ENCODE results near the gene RIMKLB.

RIMKLB gene

GRCh38 chr12:8697476-8698131, at the start of gene RIMKLB:
Gene RIMKLB (plus strand): TSS chr12:8697991. CDS start chr12:8713867, 15,876 bp downstream.
- WGBS (ENCODE audit: insufficient coverage, insufficient read length) = no CpG with 5 or more reads among the region's 88 CpGs
- no peaks in the 10 kb centered on the region for H3K27me3 ChIP-seq (ENCODE audit: control insufficient read depth, insufficient read depth, low read length)
- DNase-seq (ENCODE audit: low read depth, low spot score) = no peak
- no peak within 1 kb of the TSS for H3K27ac ChIP-seq (ENCODE audit: low read length)
- no peaks in the 10 kb centered on the region for H3K9me3 ChIP-seq (ENCODE audit: control insufficient read depth, insufficient read depth, low read length)
- no peaks in the 10 kb centered on the region for H3K36me3 ChIP-seq (ENCODE audit: control insufficient read depth, insufficient read depth, low read length)
- H3K4me1 ChIP-seq (ENCODE audit: control insufficient read depth, insufficient read depth, low read length) = no peaks in the 10 kb centered on the region; the same call in 1 of the 2 replicates
- peak within 1 kb of the TSS; percentile 97 for H3K4me3 ChIP-seq (ENCODE audit: low read length)

- Histone ChIP-seq H3K27me3 (ENCODE audit: control insufficient read depth, insufficient read depth, low read length) (no peaks in the 10 kb centered on the region), H3K4me3 (ENCODE audit: low read length) (no peak overlapping the region), H3K27ac (ENCODE audit: low read length) (no peak overlapping the region), H3K36me3 (ENCODE audit: control insufficient read depth, insufficient read depth, low read length) (no peaks in the 10 kb centered on the region), H3K9me3 (ENCODE audit: control insufficient read depth, insufficient read depth, low read length) (no peaks in the 10 kb centered on the region), H3K4me1 (ENCODE audit: control insufficient read depth, insufficient read depth, low read length) (no peaks in the 10 kb centered on the region)
- no peak for DNase-seq (ENCODE audit: low read depth, low spot score)
- no CpG with 5 or more reads among the region's 8 CpGs for WGBS (ENCODE audit: insufficient coverage, insufficient read length)
Observed at GRCh38 chr12:8648576-8649205, 49.1 kb upstream of the RIMKLB start.

GRCh38 chr12:8655421-8655820, 42.4 kb upstream of the RIMKLB start:
- no CpG with 5 or more reads among the region's 6 CpGs for WGBS (ENCODE audit: insufficient coverage, insufficient read length)
- Histone ChIP-seq H3K36me3 (ENCODE audit: control insufficient read depth, insufficient read depth, low read length) (no peaks in the 10 kb centered on the region), H3K27me3 (ENCODE audit: control insufficient read depth, insufficient read depth, low read length) (no peaks in the 10 kb centered on the region), H3K9me3 (ENCODE audit: control insufficient read depth, insufficient read depth, low read length) (no peaks in the 10 kb centered on the region), H3K4me3 (ENCODE audit: low read length) (no peak overlapping the region), H3K4me1 (ENCODE audit: control insufficient read depth, insufficient read depth, low read length) (no peaks in the 10 kb centered on the region), H3K27ac (ENCODE audit: low read length) (no peak overlapping the region)
- DNase-seq (ENCODE audit: low read depth, low spot score) = no peak

GRCh38 chr12:8658346-8658745, 39.4 kb upstream of the RIMKLB start:
- Histone ChIP-seq H3K36me3 (ENCODE audit: control insufficient read depth, insufficient read depth, low read length) (no peaks in the 10 kb centered on the region), H3K27me3 (ENCODE audit: control insufficient read depth, insufficient read depth, low read length) (no peaks in the 10 kb centered on the region), H3K4me1 (ENCODE audit: control insufficient read depth, insufficient read depth, low read length) (no peaks in the 10 kb centered on the region), H3K9me3 (ENCODE audit: control insufficient read depth, insufficient read depth, low read length) (no peaks in the 10 kb centered on the region), H3K27ac (ENCODE audit: low read length) (no peak overlapping the region), H3K4me3 (ENCODE audit: low read length) (no peak overlapping the region)
- DNase-seq (ENCODE audit: low read depth, low spot score) = no peak
- WGBS (ENCODE audit: insufficient coverage, insufficient read length) = no CpG with 5 or more reads among the region's 1 CpG

- Histone ChIP-seq H3K27me3 (ENCODE audit: control insufficient read depth, insufficient read depth, low read length) (no peaks in the 10 kb centered on the region), H3K4me3 (ENCODE audit: low read length) (no peak overlapping the region), H3K4me1 (ENCODE audit: control insufficient read depth, insufficient read depth, low read length) (no peaks in the 10 kb centered on the region), H3K36me3 (ENCODE audit: control insufficient read depth, insufficient read depth, low read length) (no peaks in the 10 kb centered on the region), H3K9me3 (ENCODE audit: control insufficient read depth, insufficient read depth, low read length) (no peaks in the 10 kb centered on the region), H3K27ac (ENCODE audit: low read length) (no peak overlapping the region)
- no peak for DNase-seq (ENCODE audit: low read depth, low spot score)
- WGBS (ENCODE audit: insufficient coverage, insufficient read length) = no CpG with 5 or more reads among the region's 3 CpGs
Observed at GRCh38 chr12:8661016-8661415, 36.8 kb upstream of the RIMKLB start.

GRCh38 chr12:8661751-8662150, 36.0 kb upstream of the RIMKLB start:
- no peak for DNase-seq (ENCODE audit: low read depth, low spot score)
- Histone ChIP-seq H3K4me3 (ENCODE audit: low read length) (no peak overlapping the region), H3K9me3 (ENCODE audit: control insufficient read depth, insufficient read depth, low read length) (no peaks in the 10 kb centered on the region), H3K36me3 (ENCODE audit: control insufficient read depth, insufficient read depth, low read length) (no peaks in the 10 kb centered on the region), H3K27me3 (ENCODE audit: control insufficient read depth, insufficient read depth, low read length) (no peaks in the 10 kb centered on the region), H3K27ac (ENCODE audit: low read length) (no peak overlapping the region), H3K4me1 (ENCODE audit: control insufficient read depth, insufficient read depth, low read length) (no peaks in the 10 kb centered on the region)
- no CpG with 5 or more reads among the region's 3 CpGs for WGBS (ENCODE audit: insufficient coverage, insufficient read length)

GRCh38 chr12:8662593-8662992, 35.2 kb upstream of the RIMKLB start, which contains the start of gene MFAP5:
Gene MFAP5 (minus strand): TSS chr12:8662826. CDS start chr12:8662104, 722 bp downstream.
- no peaks in the 10 kb centered on the region for H3K27me3 ChIP-seq (ENCODE audit: control insufficient read depth, insufficient read depth, low read length)
- H3K4me3 ChIP-seq (ENCODE audit: low read length) = no peak within 1 kb of the TSS
- DNase-seq (ENCODE audit: low read depth, low spot score) = no peak
- H3K9me3 ChIP-seq (ENCODE audit: control insufficient read depth, insufficient read depth, low read length) = no peaks in the 10 kb centered on the region
- H3K4me1 ChIP-seq (ENCODE audit: control insufficient read depth, insufficient read depth, low read length) = no peaks in the 10 kb centered on the region
- no peaks in the 10 kb centered on the region for H3K36me3 ChIP-seq (ENCODE audit: control insufficient read depth, insufficient read depth, low read length)
- H3K27ac ChIP-seq (ENCODE audit: low read length) = no peak within 1 kb of the TSS
- WGBS (ENCODE audit: insufficient coverage, insufficient read length) = no CpG with 5 or more reads among the region's 6 CpGs

- Histone ChIP-seq H3K9me3 (ENCODE audit: control insufficient read depth, insufficient read depth, low read length) (no peaks in the 10 kb centered on the region), H3K36me3 (ENCODE audit: control insufficient read depth, insufficient read depth, low read length) (no peaks in the 10 kb centered on the region), H3K4me1 (ENCODE audit: control insufficient read depth, insufficient read depth, low read length) (no peaks in the 10 kb centered on the region), H3K27me3 (ENCODE audit: control insufficient read depth, insufficient read depth, low read length) (no peaks in the 10 kb centered on the region), H3K27ac (ENCODE audit: low read length) (no peak overlapping the region), H3K4me3 (ENCODE audit: low read length) (no peak overlapping the region)
- no peak for DNase-seq (ENCODE audit: low read depth, low spot score)
- WGBS (ENCODE audit: insufficient coverage, insufficient read length) = no CpG with 5 or more reads among the region's 5 CpGs
Observed at GRCh38 chr12:8664228-8664913, 33.4 kb upstream of the RIMKLB start.

- no peaks in the 10 kb centered on the region for H3K27me3 ChIP-seq (ENCODE audit: control insufficient read depth, insufficient read depth, low read length)
- no peak overlapping the region for H3K27ac ChIP-seq (ENCODE audit: low read length)
- no peaks in the 10 kb centered on the region for H3K36me3 ChIP-seq (ENCODE audit: control insufficient read depth, insufficient read depth, low read length)
- no peak for DNase-seq (ENCODE audit: low read depth, low spot score)
- H3K4me3 ChIP-seq (ENCODE audit: low read length) = no peak overlapping the region
- H3K9me3 ChIP-seq (ENCODE audit: control insufficient read depth, insufficient read depth, low read length) = no peaks in the 10 kb centered on the region
- no CpG with 5 or more reads among the region's 4 CpGs for WGBS (ENCODE audit: insufficient coverage, insufficient read length)
- H3K4me1 ChIP-seq (ENCODE audit: control insufficient read depth, insufficient read depth, low read length) = no peaks in the 10 kb centered on the region
Observed at GRCh38 chr12:8665759-8666158, 32.0 kb upstream of the RIMKLB start.

GRCh38 chr12:8667270-8667669, 30.5 kb upstream of the RIMKLB start:
- no CpG with 5 or more reads among the region's 2 CpGs for WGBS (ENCODE audit: insufficient coverage, insufficient read length)
- no peak overlapping the region for H3K4me3 ChIP-seq (ENCODE audit: low read length)
- H3K36me3 ChIP-seq (ENCODE audit: control insufficient read depth, insufficient read depth, low read length) = no peaks in the 10 kb centered on the region
- H3K27ac ChIP-seq (ENCODE audit: low read length) = no peak overlapping the region
- DNase-seq (ENCODE audit: low read depth, low spot score) = no peak
- H3K4me1 ChIP-seq (ENCODE audit: control insufficient read depth, insufficient read depth, low read length) = no peaks in the 10 kb centered on the region
- no peaks in the 10 kb centered on the region for H3K9me3 ChIP-seq (ENCODE audit: control insufficient read depth, insufficient read depth, low read length)
- H3K27me3 ChIP-seq (ENCODE audit: control insufficient read depth, insufficient read depth, low read length) = no peaks in the 10 kb centered on the region

Measured in iPS DF 6.9 (cell line).